ENCODE measurements around the gene BCL2L12. TPM values are rescaled to one million over a fixed set of nuclear protein-coding genes. Genes with fewer than 3 reads are reported as not detected.

BCL2L12 gene
- total and polyA plus RNA-seq, 2 of the 13 experiments (the other 11 are each of a cell fraction or from before 2014, with no cell fraction given), result 26.8 to 40.8 TPM

GRCh38 chr19:49664171-49665035, 1.3 kb upstream of the BCL2L12 start (continued):
- TF ChIP-seq BHLHE40 (IDR thresholded peaks at IDR 0.05; ENCODE audit: low read length) (peak; percentile 33; the same call in 1 of the 2 replicates), TEAD3 (CRISPR knock-in tag; optimal IDR thresholded peaks at IDR 0.05; ENCODE audit: borderline replicate concordance) (peak; percentile 13), RAD21 (CRISPR knock-in tag; IDR thresholded peaks at IDR 0.05) (peak; percentile 26; the same call in 1 of the 2 replicates), ZNF18 (CRISPR knock-in tag; IDR thresholded peaks at IDR 0.05; ENCODE audit: insufficient replicate concordance) (peak; percentile 28), ZNF121 (CRISPR knock-in tag; IDR thresholded peaks at IDR 0.05) (peak; percentile 67), PATZ1 (CRISPR knock-in tag; IDR thresholded peaks at IDR 0.05) (peak; percentile 20; the same call in 1 of the 2 replicates), CREB3 (CRISPR knock-in tag; IDR thresholded peaks at IDR 0.05) (no peak), SP4 (CRISPR knock-in tag; IDR thresholded peaks at IDR 0.05) (peak; percentile 82), RERE (CRISPR knock-in tag; IDR thresholded peaks at IDR 0.05; ENCODE audit: low read depth) (no peak), NR2F6 (IDR thresholded peaks at IDR 0.05) (no peak), NR2F6 (CRISPR knock-in tag; IDR thresholded peaks at IDR 0.05) (peak; percentile 37; the same call in 1 of the 2 replicates), YEATS2 (CRISPR knock-in tag; IDR thresholded peaks at IDR 0.05; ENCODE audit: borderline replicate concordance) (peak; percentile 55; the same call in 1 of the 2 replicates), GABPA (IDR thresholded peaks at IDR 0.05; ENCODE audit: low read depth, low read length) (no peak; the same call in 1 of the 2 replicates), GABPA (CRISPR knock-in tag; IDR thresholded peaks at IDR 0.05; ENCODE audit: low read depth) (peak; percentile 43; the same call in 1 of the 2 replicates), MTF2 (CRISPR knock-in tag; IDR thresholded peaks at IDR 0.05; ENCODE audit: borderline replicate concordance) (0 out of 2 replicates have a peak, but pooled peaks have one; percentile 54), GMEB1 (CRISPR knock-in tag; IDR thresholded peaks at IDR 0.05; ENCODE audit: borderline replicate concordance) (peak; percentile 79), NFKB2 (CRISPR knock-in tag; IDR thresholded peaks at IDR 0.05; ENCODE audit: borderline replicate concordance) (no peak)

All from HepG2 (cell line).